HEK293 (cell line): ENCODE results near the gene FGFR3.

ENCODE experiments used
- ATF2 ChIP-seq: fragments of 450-650 bp; formaldehyde crosslinking; IDR thresholded peaks from 2 replicates; pipeline ENCODE4 v1.5.1; 2016; ENCODE audit warnings: missing biosample characterization, missing genetic modification characterization, low read depth
- CTCF ChIP-seq: fragments of 450-650 bp; formaldehyde crosslinking; IDR thresholded peaks from 2 replicates; pipeline ENCODE4 v1.5.1; 2016; ENCODE audit warnings: missing biosample characterization, missing genetic modification characterization
- SCRT1 ChIP-seq: fragments of 450-650 bp; formaldehyde crosslinking; IDR thresholded peaks from 2 replicates; pipeline ENCODE4 v1.5.1; 2016; ENCODE audit warnings: missing biosample characterization, missing genetic modification characterization, borderline replicate concordance
- ZNF138 ChIP-seq: fragments of 450-650 bp; formaldehyde crosslinking; IDR thresholded peaks from 2 replicates; pipeline ENCODE4 v1.5.1; 2016; ENCODE audit warnings: missing biosample characterization, missing genetic modification characterization, borderline replicate concordance
- ZNF140 ChIP-seq: fragments of 450-650 bp; formaldehyde crosslinking; IDR thresholded peaks from 2 replicates; pipeline ENCODE4 v1.5.1; 2016; ENCODE audit warnings: missing biosample characterization, missing genetic modification characterization
- ZNF639 ChIP-seq: fragments of 450-650 bp; formaldehyde crosslinking; IDR thresholded peaks from 2 replicates; pipeline ENCODE4 v1.5.1; 2016; ENCODE audit warnings: missing biosample characterization, missing genetic modification characterization

GRCh38 chr4:1815997-1816860 is 23.1 kb downstream of the FGFR3 start:
- TF ChIP-seq ZNF138 (tag by site-specific recombination) (no peak), SCRT1 (tag by site-specific recombination) (no peak), ATF2 (tag by site-specific recombination) (no peak), ZNF140 (tag by site-specific recombination) (no peak), CTCF (tag by site-specific recombination) (no peak), ZNF639 (tag by site-specific recombination) (no peak)
